Activated T-cell treated with anti-CD3 and anti-CD28 coated beads, Interleukin-2, amount 50 U/mL, for 72 hours (primary cell): ENCODE data around the gene PKHD1. TPM values are rescaled to one million over a fixed set of nuclear protein-coding genes. Genes with fewer than 3 reads are reported as not detected.

ENCODE experiments used
- ATAC-seq, 2 donors: fragments of 150-1000 bp; cut with Tn5 transposase; replicated peaks in 1 of 2; 2 replicates each; pipeline ENCODE4 v1.10.0; 2021; ENCODE audit warnings: moderate library complexity in 2 of 2, mild to moderate bottlenecking in 1 of 2
- DNase-seq, 2 donors: peaks; one replicate each; pipeline ENCODE4 v3.0.0; 2021 to 2022; ENCODE audit warnings: mixed read lengths in 1 of 2
- H3K27ac Mint-ChIP-seq: one replicate; pipeline ENCODE4 v1.8.0; 2022; ENCODE audit warnings: mild to moderate bottlenecking, moderate library complexity, mixed read lengths
- H3K27me3 Mint-ChIP-seq: one replicate; pipeline ENCODE4 v1.8.0; 2022; ENCODE audit warnings: low read depth, mixed read lengths
- H3K36me3 Mint-ChIP-seq, 2 donors: one replicate each; pipeline ENCODE4 v1.8.0; 2022; ENCODE audit warnings: mixed read lengths in 2 of 2, mild to moderate bottlenecking in 1 of 2; ENCODE audit not compliant: insufficient read depth in 2 of 2
- H3K4me1 Mint-ChIP-seq: one replicate; pipeline ENCODE4 v1.8.0; 2022; ENCODE audit warnings: low read depth, mixed read lengths
- H3K4me3 Mint-ChIP-seq, 2 donors: one replicate each; pipeline ENCODE4 v1.8.0; 2022; ENCODE audit warnings: mild to moderate bottlenecking in 2 of 2, mixed read lengths in 2 of 2, moderate library complexity in 2 of 2
- H3K9me3 Mint-ChIP-seq, 2 donors: one replicate each; pipeline ENCODE4 v1.8.0; 2022; ENCODE audit warnings: mixed read lengths in 2 of 2
- total RNA-seq, 2 donors: library from RNA; stranded (reverse); gene quantifications; one replicate each; pipeline ENCODE4 v1.2.3, GENCODE V29; 2022

The PKHD1 gene
- total RNA-seq, 2 donors from 2014 or later, result 0.02 TPM

- DNase-seq (no peak), ATAC-seq (no peak)
- H3K9me3 Mint-ChIP-seq, result peaks cover 0 to 2% of the 10 kb centered on the region in 2 donors
- no peak overlapping the region for H3K4me3 Mint-ChIP-seq
- no peak overlapping the region for H3K27ac Mint-ChIP-seq
- H3K27me3 Mint-ChIP-seq, result peaks cover 26% of the 10 kb centered on the region
- peaks cover 10% of the 10 kb centered on the region for H3K4me1 Mint-ChIP-seq
- H3K36me3 Mint-ChIP-seq, result peaks cover 0 to 1% of the 10 kb centered on the region in 2 donors
Measured at GRCh38 chr6:52089758-52090348, 2.4 kb upstream of the PKHD1 start.

GRCh38 chr6:52086741-52087140 is 672 bp downstream of the PKHD1 start:
- Mint-ChIP-seq H3K9me3 (no peaks in the 10 kb centered on the region), H3K4me3 (no peak overlapping the region), H3K27ac (no peak overlapping the region), H3K36me3 (no peaks in the 10 kb centered on the region), H3K27me3 (peaks cover 29% of the 10 kb centered on the region), H3K4me1 (peaks cover 10% of the 10 kb centered on the region)
- no peak for ATAC-seq
- no peak for DNase-seq

- DNase-seq, result no peak
- H3K36me3 Mint-ChIP-seq, result no peaks in the 10 kb centered on the region
- H3K4me3 Mint-ChIP-seq, result no peak overlapping the region
- H3K9me3 Mint-ChIP-seq, result no peaks in the 10 kb centered on the region
- no peaks in the 10 kb centered on the region for H3K4me1 Mint-ChIP-seq
- ATAC-seq, result no peak
- H3K27ac Mint-ChIP-seq, result no peak overlapping the region
- H3K27me3 Mint-ChIP-seq, result peaks cover 44% of the 10 kb centered on the region
Measured at GRCh38 chr6:52081237-52081636, 6.2 kb downstream of the PKHD1 start.

GRCh38 chr6:52077961-52078625 is 9.3 kb downstream of the PKHD1 start:
- H3K9me3 Mint-ChIP-seq, result no peaks in the 10 kb centered on the region
- no peaks in the 10 kb centered on the region for H3K4me1 Mint-ChIP-seq
- no peaks in the 10 kb centered on the region for H3K36me3 Mint-ChIP-seq
- H3K27me3 Mint-ChIP-seq, result peaks cover 65% of the 10 kb centered on the region
- no peak overlapping the region for H3K27ac Mint-ChIP-seq
- ATAC-seq (no peak), DNase-seq (no peak)
- no peak overlapping the region for H3K4me3 Mint-ChIP-seq

GRCh38 chr6:52077180-52077884 is 10.1 kb downstream of the PKHD1 start:
- no peaks in the 10 kb centered on the region for H3K36me3 Mint-ChIP-seq
- peaks cover 70% of the 10 kb centered on the region for H3K27me3 Mint-ChIP-seq
- no peak for ATAC-seq

GRCh38 chr6:52076791-52077179 is 10.6 kb downstream of the PKHD1 start:
- H3K4me3 Mint-ChIP-seq, result no peak overlapping the region
- no peak for ATAC-seq
- peaks cover 70% of the 10 kb centered on the region for H3K27me3 Mint-ChIP-seq
- H3K36me3 Mint-ChIP-seq, result no peaks in the 10 kb centered on the region
- H3K27ac Mint-ChIP-seq, result no peak overlapping the region
- no peak for DNase-seq
- no peaks in the 10 kb centered on the region for H3K9me3 Mint-ChIP-seq
- H3K4me1 Mint-ChIP-seq, result no peaks in the 10 kb centered on the region

More at GRCh38 chr6:52077180-52077884, 10.1 kb downstream of the PKHD1 start:
- Mint-ChIP-seq H3K4me3 (no peak overlapping the region), H3K27ac (no peak overlapping the region), H3K9me3 (no peaks in the 10 kb centered on the region), H3K4me1 (no peaks in the 10 kb centered on the region)
- DNase-seq, result no peak

GRCh38 chr6:52074716-52075115 is 12.7 kb downstream of the PKHD1 start:
- Mint-ChIP-seq H3K4me3 (no peak overlapping the region), H3K36me3 (no peaks in the 10 kb centered on the region), H3K4me1 (no peaks in the 10 kb centered on the region), H3K27me3 (peaks cover 60% of the 10 kb centered on the region), H3K9me3 (no peaks in the 10 kb centered on the region), H3K27ac (no peak overlapping the region)
- DNase-seq, result no peak
- ATAC-seq, result no peak

GRCh38 chr6:52074155-52074554 is 13.3 kb downstream of the PKHD1 start:
- no peaks in the 10 kb centered on the region for H3K4me1 Mint-ChIP-seq
- no peak overlapping the region for H3K4me3 Mint-ChIP-seq
- peaks cover 54% of the 10 kb centered on the region for H3K27me3 Mint-ChIP-seq
- ATAC-seq (no peak), DNase-seq (no peak)
- H3K27ac Mint-ChIP-seq, result no peak overlapping the region
- H3K9me3 Mint-ChIP-seq, result no peaks in the 10 kb centered on the region
- no peaks in the 10 kb centered on the region for H3K36me3 Mint-ChIP-seq

- peaks cover 7% of the 10 kb centered on the region for H3K27me3 Mint-ChIP-seq
- DNase-seq (no peak), ATAC-seq (no peak)
- peaks cover 16% of the 10 kb centered on the region for H3K4me1 Mint-ChIP-seq
- H3K36me3 Mint-ChIP-seq, result no peaks in the 10 kb centered on the region
- H3K27ac Mint-ChIP-seq, result no peak overlapping the region
- no peaks in the 10 kb centered on the region for H3K9me3 Mint-ChIP-seq
- no peak overlapping the region for H3K4me3 Mint-ChIP-seq
Measured at GRCh38 chr6:52065621-52066020, 21.8 kb downstream of the PKHD1 start.

GRCh38 chr6:52063584-52064344 is 23.6 kb downstream of the PKHD1 start:
- Mint-ChIP-seq H3K36me3 (no peaks in the 10 kb centered on the region), H3K27me3 (peaks cover 7% of the 10 kb centered on the region), H3K4me3 (peak overlapping the region in 1 of 2 donors; percentile 50), H3K4me1 (peaks cover 16% of the 10 kb centered on the region), H3K27ac (peak overlapping the region; percentile 72), H3K9me3 (no peaks in the 10 kb centered on the region)
- DNase-seq (peak; percentile 68 to 70), ATAC-seq (peak; percentile 98 to 99)

GRCh38 chr6:52061481-52061880 is 25.9 kb downstream of the PKHD1 start:
- no peaks in the 10 kb centered on the region for H3K9me3 Mint-ChIP-seq
- H3K4me3 Mint-ChIP-seq, result no peak overlapping the region
- H3K27me3 Mint-ChIP-seq, result peaks cover 3% of the 10 kb centered on the region
- DNase-seq, result no peak
- no peak overlapping the region for H3K27ac Mint-ChIP-seq
- no peak for ATAC-seq
- peaks cover 16% of the 10 kb centered on the region for H3K4me1 Mint-ChIP-seq
- H3K36me3 Mint-ChIP-seq, result no peaks in the 10 kb centered on the region

GRCh38 chr6:52059821-52060220 is 27.6 kb downstream of the PKHD1 start:
- Mint-ChIP-seq H3K9me3 (no peaks in the 10 kb centered on the region), H3K36me3 (no peaks in the 10 kb centered on the region), H3K4me3 (no peak overlapping the region), H3K4me1 (peaks cover 11% of the 10 kb centered on the region), H3K27me3 (peaks cover 19% of the 10 kb centered on the region), H3K27ac (no peak overlapping the region)
- ATAC-seq, result no peak
- DNase-seq, result no peak

- H3K4me1 Mint-ChIP-seq, result no peaks in the 10 kb centered on the region
Measured at GRCh38 chr6:52055451-52055850, 32.0 kb downstream of the PKHD1 start.

More at GRCh38 chr6:52055451-52055850, 32.0 kb downstream of the PKHD1 start:
- Mint-ChIP-seq H3K27me3 (peaks cover 19% of the 10 kb centered on the region), H3K36me3 (no peaks in the 10 kb centered on the region), H3K9me3 (no peaks in the 10 kb centered on the region), H3K27ac (no peak overlapping the region), H3K4me3 (no peak overlapping the region)
- no peak for DNase-seq
- no peak for ATAC-seq
